SK-N-SH (cell line): ENCODE results near the gene TBX2.

Source experiments
- CHD2 ChIP-seq: fragments of 150-350 bp; IDR thresholded peaks from 2 replicates; pipeline ENCODE4 v1.6.1; 2018; ENCODE audit warnings: low read length; ENCODE audit not compliant: partially characterized antibody
- EP300 ChIP-seq, 2 experiments: IDR thresholded peaks; 2 replicates each; pipeline versions ENCODE4 v1.4.0 to v1.6.1; 2012; ENCODE audit warnings: borderline replicate concordance in 1 of 2, low read depth in 1 of 2, low read length in 1 of 2
- FOXM1 ChIP-seq: IDR thresholded peaks from 2 replicates; pipeline ENCODE4 v1.4.0; 2012; ENCODE audit warnings: low read depth, mild to moderate bottlenecking
- GATA2 ChIP-seq: sonication (generic); formaldehyde crosslinking; IDR thresholded peaks from 2 replicates; pipeline ENCODE4 v1.5.0; 2020; ENCODE audit warnings: mild to moderate bottlenecking, missing genetic modification reagents
- JUND ChIP-seq: IDR thresholded peaks from 2 replicates; pipeline ENCODE4 v1.4.0; 2012
- MEF2A ChIP-seq: IDR thresholded peaks from 2 replicates; pipeline ENCODE4 v1.4.0; 2012; ENCODE audit warnings: low read depth, borderline replicate concordance
- RAD21 ChIP-seq: IDR thresholded peaks from 2 replicates; pipeline ENCODE4 v1.6.1; 2012; ENCODE audit warnings: mild to moderate bottlenecking, low read length
- RCOR1 ChIP-seq: fragments of 150-350 bp; IDR thresholded peaks from 2 replicates; pipeline ENCODE4 v1.6.1; 2017; ENCODE audit warnings: antibody characterized with exemption, low read length
- SIN3A ChIP-seq: IDR thresholded peaks from 2 replicates; pipeline ENCODE4 v1.6.1; 2012; ENCODE audit warnings: low read depth, mild to moderate bottlenecking, low read length, moderate library complexity, borderline replicate concordance
- TEAD4 ChIP-seq: IDR thresholded peaks from 2 replicates; pipeline ENCODE4 v1.4.0; 2012; ENCODE audit warnings: mild to moderate bottlenecking, borderline replicate concordance; ENCODE audit not compliant: insufficient read depth
- TF ChIP-seq, protein P1 (sequence below): fragments of 200-600 bp; sonication (generic); IDR thresholded peaks from 2 replicates; pipeline ENCODE4 v1.6.1; 2017; ENCODE audit warnings: antibody characterized with exemption, mild to moderate bottlenecking, moderate library complexity
- TF ChIP-seq, protein P2 (sequence below): IDR thresholded peaks from 2 replicates; pipeline ENCODE4 v1.4.0; 2012; ENCODE audit warnings: low read depth, borderline replicate concordance
- TF ChIP-seq, protein P3 (sequence below): fragments of 150-350 bp; IDR thresholded peaks from 2 replicates; pipeline ENCODE4 v1.6.1; 2017; ENCODE audit warnings: antibody characterized with exemption, low read length, low read depth, borderline replicate concordance
- TF ChIP-seq, protein P4 (sequence below): IDR thresholded peaks from 2 replicates; pipeline ENCODE4 v1.6.1; 2012; ENCODE audit warnings: mild to moderate bottlenecking, low read depth, low read length, moderate library complexity

DNA sequence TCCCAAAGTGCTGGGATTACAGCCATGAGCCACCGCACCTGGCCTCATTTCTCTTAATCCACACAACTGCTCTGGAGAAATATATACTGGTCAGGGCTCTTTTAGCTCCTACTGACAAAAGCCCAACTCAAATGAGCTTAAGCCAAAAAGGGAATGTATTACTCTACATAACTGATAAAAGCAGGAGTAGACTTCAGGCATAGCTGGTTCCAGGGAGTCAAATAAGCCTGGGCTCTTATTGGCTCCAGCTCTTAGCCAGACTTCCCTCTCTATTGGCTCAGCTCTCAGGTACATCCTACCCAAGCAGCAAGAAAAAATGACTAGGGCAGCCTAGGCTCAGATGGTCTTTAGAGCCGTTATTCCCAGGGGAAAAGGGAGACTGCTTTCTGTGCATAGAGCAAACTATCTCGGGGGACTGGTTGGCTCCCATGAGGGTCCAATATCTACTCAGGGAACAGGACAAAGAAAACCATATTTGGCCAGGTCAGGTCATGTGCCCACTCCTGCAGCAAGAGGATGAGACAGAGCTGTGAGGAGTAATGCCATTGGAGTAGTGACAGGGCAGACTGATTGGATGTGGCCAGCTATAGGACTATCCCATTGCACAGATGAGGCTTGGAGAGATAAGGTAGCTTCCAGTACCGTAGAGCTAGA lies 21.2 kb downstream of the TBX2 start:
- TF ChIP-seq, protein P1, sequence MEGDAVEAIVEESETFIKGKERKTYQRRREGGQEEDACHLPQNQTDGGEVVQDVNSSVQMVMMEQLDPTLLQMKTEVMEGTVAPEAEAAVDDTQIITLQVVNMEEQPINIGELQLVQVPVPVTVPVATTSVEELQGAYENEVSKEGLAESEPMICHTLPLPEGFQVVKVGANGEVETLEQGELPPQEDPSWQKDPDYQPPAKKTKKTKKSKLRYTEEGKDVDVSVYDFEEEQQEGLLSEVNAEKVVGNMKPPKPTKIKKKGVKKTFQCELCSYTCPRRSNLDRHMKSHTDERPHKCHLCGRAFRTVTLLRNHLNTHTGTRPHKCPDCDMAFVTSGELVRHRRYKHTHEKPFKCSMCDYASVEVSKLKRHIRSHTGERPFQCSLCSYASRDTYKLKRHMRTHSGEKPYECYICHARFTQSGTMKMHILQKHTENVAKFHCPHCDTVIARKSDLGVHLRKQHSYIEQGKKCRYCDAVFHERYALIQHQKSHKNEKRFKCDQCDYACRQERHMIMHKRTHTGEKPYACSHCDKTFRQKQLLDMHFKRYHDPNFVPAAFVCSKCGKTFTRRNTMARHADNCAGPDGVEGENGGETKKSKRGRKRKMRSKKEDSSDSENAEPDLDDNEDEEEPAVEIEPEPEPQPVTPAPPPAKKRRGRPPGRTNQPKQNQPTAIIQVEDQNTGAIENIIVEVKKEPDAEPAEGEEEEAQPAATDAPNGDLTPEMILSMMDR = no peak
- no peak for TF ChIP-seq CHD2
- TF ChIP-seq EP300 (IDR thresholded peaks at IDR 0.05; ENCODE audit: borderline replicate concordance in 1 of 2, low read depth in 1 of 2, low read length in 1 of 2) = no peak
- no peak for TF ChIP-seq RCOR1
- TF ChIP-seq, protein P2, sequence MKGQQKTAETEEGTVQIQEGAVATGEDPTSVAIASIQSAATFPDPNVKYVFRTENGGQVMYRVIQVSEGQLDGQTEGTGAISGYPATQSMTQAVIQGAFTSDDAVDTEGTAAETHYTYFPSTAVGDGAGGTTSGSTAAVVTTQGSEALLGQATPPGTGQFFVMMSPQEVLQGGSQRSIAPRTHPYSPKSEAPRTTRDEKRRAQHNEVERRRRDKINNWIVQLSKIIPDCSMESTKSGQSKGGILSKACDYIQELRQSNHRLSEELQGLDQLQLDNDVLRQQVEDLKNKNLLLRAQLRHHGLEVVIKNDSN = no peak
- no peak for TF ChIP-seq JUND
- TF ChIP-seq, protein P3, sequence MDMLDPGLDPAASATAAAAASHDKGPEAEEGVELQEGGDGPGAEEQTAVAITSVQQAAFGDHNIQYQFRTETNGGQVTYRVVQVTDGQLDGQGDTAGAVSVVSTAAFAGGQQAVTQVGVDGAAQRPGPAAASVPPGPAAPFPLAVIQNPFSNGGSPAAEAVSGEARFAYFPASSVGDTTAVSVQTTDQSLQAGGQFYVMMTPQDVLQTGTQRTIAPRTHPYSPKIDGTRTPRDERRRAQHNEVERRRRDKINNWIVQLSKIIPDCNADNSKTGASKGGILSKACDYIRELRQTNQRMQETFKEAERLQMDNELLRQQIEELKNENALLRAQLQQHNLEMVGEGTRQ = no peak
- no peak for TF ChIP-seq RAD21
- no peak for TF ChIP-seq SIN3A
- no peak for TF ChIP-seq TEAD4
- TF ChIP-seq FOXM1 = no peak
- TF ChIP-seq MEF2A = no peak
- TF ChIP-seq, protein P4, sequence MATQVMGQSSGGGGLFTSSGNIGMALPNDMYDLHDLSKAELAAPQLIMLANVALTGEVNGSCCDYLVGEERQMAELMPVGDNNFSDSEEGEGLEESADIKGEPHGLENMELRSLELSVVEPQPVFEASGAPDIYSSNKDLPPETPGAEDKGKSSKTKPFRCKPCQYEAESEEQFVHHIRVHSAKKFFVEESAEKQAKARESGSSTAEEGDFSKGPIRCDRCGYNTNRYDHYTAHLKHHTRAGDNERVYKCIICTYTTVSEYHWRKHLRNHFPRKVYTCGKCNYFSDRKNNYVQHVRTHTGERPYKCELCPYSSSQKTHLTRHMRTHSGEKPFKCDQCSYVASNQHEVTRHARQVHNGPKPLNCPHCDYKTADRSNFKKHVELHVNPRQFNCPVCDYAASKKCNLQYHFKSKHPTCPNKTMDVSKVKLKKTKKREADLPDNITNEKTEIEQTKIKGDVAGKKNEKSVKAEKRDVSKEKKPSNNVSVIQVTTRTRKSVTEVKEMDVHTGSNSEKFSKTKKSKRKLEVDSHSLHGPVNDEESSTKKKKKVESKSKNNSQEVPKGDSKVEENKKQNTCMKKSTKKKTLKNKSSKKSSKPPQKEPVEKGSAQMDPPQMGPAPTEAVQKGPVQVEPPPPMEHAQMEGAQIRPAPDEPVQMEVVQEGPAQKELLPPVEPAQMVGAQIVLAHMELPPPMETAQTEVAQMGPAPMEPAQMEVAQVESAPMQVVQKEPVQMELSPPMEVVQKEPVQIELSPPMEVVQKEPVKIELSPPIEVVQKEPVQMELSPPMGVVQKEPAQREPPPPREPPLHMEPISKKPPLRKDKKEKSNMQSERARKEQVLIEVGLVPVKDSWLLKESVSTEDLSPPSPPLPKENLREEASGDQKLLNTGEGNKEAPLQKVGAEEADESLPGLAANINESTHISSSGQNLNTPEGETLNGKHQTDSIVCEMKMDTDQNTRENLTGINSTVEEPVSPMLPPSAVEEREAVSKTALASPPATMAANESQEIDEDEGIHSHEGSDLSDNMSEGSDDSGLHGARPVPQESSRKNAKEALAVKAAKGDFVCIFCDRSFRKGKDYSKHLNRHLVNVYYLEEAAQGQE = no peak
- TF ChIP-seq GATA2 (CRISPR knock-in tag) = no peak
